Fibroblast of pulmonary artery (primary cell): ENCODE results near the gene TRIL.
A peak's percentile ranks its signal among the peaks of the same experiment; 100 is the strongest.

Source experiments
- DNase-seq: peaks from one replicate; pipeline ENCODE4 v3.0.0-alpha.2; 2010; ENCODE audit warnings: low read depth
- H3K4me3 ChIP-seq: replicated peaks from 2 replicates; pipeline ENCODE4 v1.5.1; 2011; ENCODE audit warnings: low read depth, mild to moderate bottlenecking, control low read depth, low read length, moderate library complexity
- TF ChIP-seq, protein P1 (sequence below): IDR thresholded peaks from 2 replicates; pipeline ENCODE4 v1.5.1; 2011; ENCODE audit warnings: mild to moderate bottlenecking, control low read depth, low read length, inconsistent platforms; ENCODE audit errors: missing control alignments

TRIL gene

DNA sequence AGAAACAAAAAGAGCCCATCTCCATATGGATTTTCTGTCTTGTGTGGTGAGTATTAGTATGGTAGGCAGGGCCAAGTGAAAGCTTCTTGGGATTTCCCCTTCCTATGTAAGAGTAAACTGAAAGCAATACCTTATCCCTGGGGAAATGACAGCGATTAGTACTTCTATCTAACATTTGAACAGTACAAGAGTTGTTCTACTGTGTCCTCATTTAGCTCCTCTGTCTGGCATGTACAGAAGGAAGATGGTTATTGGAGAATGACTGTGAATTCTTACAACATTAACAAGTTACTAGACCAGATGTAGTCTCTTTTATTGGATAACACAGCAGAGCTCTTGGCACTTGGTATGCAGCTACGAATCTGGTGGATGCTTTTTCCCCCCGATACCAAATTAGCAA lies 17.9 kb upstream of the TRIL start:
- TF ChIP-seq, protein P1, sequence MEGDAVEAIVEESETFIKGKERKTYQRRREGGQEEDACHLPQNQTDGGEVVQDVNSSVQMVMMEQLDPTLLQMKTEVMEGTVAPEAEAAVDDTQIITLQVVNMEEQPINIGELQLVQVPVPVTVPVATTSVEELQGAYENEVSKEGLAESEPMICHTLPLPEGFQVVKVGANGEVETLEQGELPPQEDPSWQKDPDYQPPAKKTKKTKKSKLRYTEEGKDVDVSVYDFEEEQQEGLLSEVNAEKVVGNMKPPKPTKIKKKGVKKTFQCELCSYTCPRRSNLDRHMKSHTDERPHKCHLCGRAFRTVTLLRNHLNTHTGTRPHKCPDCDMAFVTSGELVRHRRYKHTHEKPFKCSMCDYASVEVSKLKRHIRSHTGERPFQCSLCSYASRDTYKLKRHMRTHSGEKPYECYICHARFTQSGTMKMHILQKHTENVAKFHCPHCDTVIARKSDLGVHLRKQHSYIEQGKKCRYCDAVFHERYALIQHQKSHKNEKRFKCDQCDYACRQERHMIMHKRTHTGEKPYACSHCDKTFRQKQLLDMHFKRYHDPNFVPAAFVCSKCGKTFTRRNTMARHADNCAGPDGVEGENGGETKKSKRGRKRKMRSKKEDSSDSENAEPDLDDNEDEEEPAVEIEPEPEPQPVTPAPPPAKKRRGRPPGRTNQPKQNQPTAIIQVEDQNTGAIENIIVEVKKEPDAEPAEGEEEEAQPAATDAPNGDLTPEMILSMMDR, result no peak
- no peak for DNase-seq

DNA sequence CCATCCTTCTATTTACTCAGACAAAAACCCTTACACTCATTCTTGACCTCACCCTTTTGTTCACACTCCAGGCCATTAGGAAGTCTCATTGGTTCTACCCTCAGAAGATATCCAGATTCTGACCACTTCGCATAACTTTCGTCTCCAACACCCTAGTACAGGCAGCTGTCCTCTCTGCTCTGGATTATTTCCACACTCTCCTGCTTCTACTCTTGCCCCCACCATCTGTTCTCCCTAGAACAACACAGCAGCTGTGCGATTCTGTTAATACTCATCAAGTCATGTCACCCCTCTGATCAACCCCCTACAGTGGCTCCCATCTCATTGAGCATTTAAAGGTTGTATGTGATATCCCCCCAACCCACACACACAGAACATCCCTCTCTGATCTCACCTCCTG lies 15.5 kb upstream of the TRIL start:
- no peak overlapping the region for H3K4me3 ChIP-seq
- DNase-seq, result no peak
- TF ChIP-seq, protein P1, result no peak

More for the DNA sequence above, 17.9 kb upstream of the TRIL start:
- no peak overlapping the region for H3K4me3 ChIP-seq

DNA sequence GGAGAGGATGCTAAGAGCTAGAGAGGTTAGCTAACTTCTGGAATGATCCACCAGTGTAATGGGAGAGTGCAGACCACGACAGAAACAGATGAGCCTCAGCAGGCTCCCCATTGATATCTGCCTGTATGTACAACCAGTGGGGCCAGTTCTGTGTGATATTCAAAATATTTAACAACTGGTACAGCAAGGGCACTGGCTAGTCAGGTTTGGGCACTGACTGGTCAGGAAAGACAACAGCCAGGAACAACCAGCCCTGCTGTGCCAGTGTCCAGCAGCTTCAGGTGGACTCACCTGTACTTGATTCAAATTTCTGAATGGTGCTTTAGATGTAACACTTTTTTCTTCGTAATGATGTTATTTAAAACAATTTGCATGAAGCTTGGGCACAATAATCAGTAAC lies 5.9 kb upstream of the TRIL start:
- DNase-seq, result no peak
- TF ChIP-seq, protein P1, result no peak
- H3K4me3 ChIP-seq, result no peak overlapping the region

DNA sequence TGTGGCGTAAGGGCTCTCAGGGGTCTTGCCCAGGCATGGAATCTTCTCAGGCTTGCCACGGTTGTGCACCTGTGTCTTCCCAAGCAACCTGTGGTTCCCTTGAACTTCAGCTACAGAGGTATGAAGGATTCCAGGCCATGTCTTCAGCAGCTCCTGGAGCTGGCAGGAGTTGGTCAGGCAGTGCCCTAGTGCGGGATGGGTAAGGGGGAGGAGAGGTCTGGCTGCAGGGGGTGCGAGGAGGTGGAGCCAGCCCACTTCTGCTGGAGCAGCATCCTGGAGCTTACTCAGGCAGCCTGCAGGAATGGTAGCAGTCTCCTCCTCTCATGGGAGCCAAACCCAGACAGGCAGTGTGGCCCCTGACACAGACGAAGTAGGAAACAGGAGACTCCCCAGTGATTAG lies 3.8 kb upstream of the TRIL start:
- TF ChIP-seq, protein P1, result no peak
- H3K4me3 ChIP-seq, result no peak overlapping the region
- DNase-seq, result no peak

DNA sequence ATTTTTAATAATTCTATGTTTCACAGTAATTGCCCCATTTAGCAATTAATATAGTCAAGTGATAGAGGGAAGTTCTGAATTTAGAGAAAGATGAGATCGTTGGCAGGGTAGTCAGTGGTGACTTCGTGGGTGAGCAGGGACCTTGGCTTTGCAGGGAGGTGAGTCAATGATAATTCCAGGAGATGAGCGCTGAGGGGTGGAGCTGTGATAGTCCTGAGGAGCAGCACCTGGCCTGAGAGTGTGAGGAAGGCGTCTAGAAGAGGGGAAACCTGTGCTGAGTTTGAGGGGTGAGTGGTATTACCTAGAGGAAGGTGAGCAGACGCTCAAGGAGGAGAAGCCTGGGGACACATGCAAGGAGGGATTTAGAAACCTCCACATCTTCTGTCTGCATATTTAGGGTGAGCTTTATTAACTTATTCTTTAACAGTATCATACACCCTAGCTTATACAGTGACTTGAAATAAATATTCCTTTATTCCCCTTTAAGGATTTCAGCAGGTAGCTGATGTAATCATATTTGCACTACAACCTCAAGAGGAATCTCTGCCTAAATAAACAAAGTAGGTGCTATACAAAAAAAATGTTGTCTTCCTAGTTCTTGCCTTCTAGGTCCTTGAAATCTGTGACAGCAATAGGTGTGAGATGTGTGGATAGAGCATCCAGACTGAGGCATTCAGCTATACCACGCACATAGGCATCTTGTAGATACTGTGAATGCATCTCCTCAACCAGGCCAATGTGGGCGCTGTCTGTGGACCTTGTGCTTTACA lies 2.1 kb upstream of the TRIL start:
- TF ChIP-seq, protein P1, result no peak
- DNase-seq, result no peak
- H3K4me3 ChIP-seq, result no peak overlapping the region

DNA sequence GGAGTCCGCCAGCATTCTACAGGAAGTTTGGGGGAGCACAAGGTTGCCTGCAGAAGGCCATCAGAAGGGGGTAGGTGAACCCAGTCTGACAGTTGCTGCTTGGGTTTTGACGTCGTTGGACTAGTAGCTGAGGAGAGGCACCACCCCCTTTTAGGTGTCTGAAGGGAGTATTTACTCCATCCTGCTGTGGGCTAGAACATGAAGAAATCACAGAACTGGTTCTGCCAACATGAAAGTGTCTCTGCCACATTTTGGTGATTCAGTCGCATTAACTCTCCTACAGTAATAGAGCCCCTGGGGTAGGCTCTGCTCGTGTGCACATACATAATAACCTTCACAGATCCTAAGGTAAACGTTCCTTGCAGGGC lies 834 bp upstream of the TRIL start:
- TF ChIP-seq, protein P1, result no peak
- peak overlapping the region; percentile 52 for H3K4me3 ChIP-seq
- DNase-seq, result no peak

DNA sequence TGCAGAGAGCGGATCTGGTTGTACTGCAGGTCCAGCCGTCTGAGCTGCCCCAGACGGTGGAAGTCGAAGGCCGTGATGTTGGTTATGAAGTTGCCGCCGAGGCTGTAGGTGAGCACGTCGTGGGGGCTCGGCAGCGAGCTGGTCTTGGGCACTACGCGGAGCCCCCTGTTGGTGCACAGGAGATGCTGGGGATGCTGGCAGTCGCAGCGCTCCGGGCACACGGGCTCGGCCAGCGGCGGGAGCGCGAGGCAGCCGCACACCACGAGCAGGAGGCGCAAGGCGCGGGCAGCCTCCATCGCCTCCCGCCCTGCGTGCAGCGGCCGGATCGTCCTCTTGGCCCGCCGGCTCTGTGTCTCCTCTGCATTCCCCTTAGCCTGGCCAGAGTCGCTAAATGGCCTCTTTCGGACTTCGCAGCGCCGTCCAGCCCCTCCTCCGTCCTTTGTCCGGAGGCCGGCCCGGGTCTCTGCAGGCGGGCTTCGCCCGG lies 337 bp downstream of the TRIL start:
- H3K4me3 ChIP-seq, result peak overlapping the region; percentile 52
- TF ChIP-seq, protein P1, result no peak
- no peak for DNase-seq
